Small intestine (tissue), 7 donors: ENCODE measurements around the gene SRRM4. TPM values are rescaled to one million over a fixed set of nuclear protein-coding genes. Genes with fewer than 3 reads are reported as not detected.

Experiments
- DNase-seq, 2 donors: peaks; one replicate each; pipeline versions ENCODE4 v3.0.0 to v3.0.0-alpha.2; 2013
- FAIRE-seq: peaks from 2 replicates; lab custom pipeline; 2012; peaks lifted over from hg19 to GRCh38; lab: Jason Lieb, UNC
- H3K27ac ChIP-seq, 3 donors: one replicate each; pipeline ENCODE4 v1.5.1; 2013; ENCODE audit warnings: low read length in 2 of 3, mild to moderate bottlenecking in 2 of 3, control low read depth in 1 of 3, inconsistent platforms in 1 of 3, low read depth in 1 of 3, moderate library complexity in 1 of 3
- H3K27me3 ChIP-seq, 3 donors: one replicate each; pipeline ENCODE4 v1.6.1; 2013; ENCODE audit warnings: low read length in 3 of 3, inconsistent platforms in 1 of 3; ENCODE audit not compliant: control insufficient read depth in 3 of 3, insufficient read depth in 3 of 3
- H3K36me3 ChIP-seq, 3 donors: one replicate each; pipeline ENCODE4 v1.6.1; 2013; ENCODE audit warnings: low read length in 3 of 3, inconsistent platforms in 1 of 3, low read depth in 1 of 3, mild to moderate bottlenecking in 1 of 3, moderate library complexity in 1 of 3; ENCODE audit not compliant: control insufficient read depth in 3 of 3, insufficient read depth in 2 of 3
- H3K4me1 ChIP-seq, 3 donors: one replicate each; pipeline ENCODE4 v1.6.1; 2013; ENCODE audit warnings: low read length in 2 of 3, inconsistent platforms in 1 of 3, low read depth in 1 of 3, mild to moderate bottlenecking in 1 of 3, moderate library complexity in 1 of 3; ENCODE audit not compliant: control insufficient read depth in 3 of 3, insufficient read depth in 2 of 3
- H3K4me3 ChIP-seq, 3 donors: one replicate each; pipeline ENCODE4 v1.5.1; 2013; ENCODE audit warnings: low read length in 3 of 3, control low read depth in 1 of 3, inconsistent platforms in 1 of 3, low read depth in 1 of 3, mild to moderate bottlenecking in 1 of 3, moderate library complexity in 1 of 3
- H3K9me3 ChIP-seq, 2 donors: one replicate each; pipeline ENCODE4 v1.6.1; 2013; ENCODE audit warnings: low read depth in 1 of 2, low read length in 1 of 2; ENCODE audit not compliant: control insufficient read depth in 2 of 2, insufficient read depth in 1 of 2
- WGBS, 3 donors: extraction: QIAGEN DNeasy Blood & Tissue Kit; methylation state at CpG; one replicate each; pipeline ENCODE4 v1.1.7; 2013; 5-methylcytosine and 5-hydroxymethylcytosine counted together
- polyA plus RNA-seq, 4 donors: library from polyadenylated mRNA; stranded (reverse) in 3 of 4; unstranded in 1 of 4; fragments of 200-250 nt in 3 of 4; fragments of 120-200 nt in 1 of 4; gene quantifications; one replicate each; pipeline versions ENCODE4 v1.2.1 to v1.2.3, GENCODE V29; 2013
- donor health status: healthy with polysubstance abuse.
- donor health status: control.
- donor health status: control.
- donor health status: Bipolar disorder and iron deficiency.
- donor health status: healthy.

Gene SRRM4
- polyA plus RNA-seq, 4 donors: 0.15 to 0.21 TPM; not detected in 2

DNA sequence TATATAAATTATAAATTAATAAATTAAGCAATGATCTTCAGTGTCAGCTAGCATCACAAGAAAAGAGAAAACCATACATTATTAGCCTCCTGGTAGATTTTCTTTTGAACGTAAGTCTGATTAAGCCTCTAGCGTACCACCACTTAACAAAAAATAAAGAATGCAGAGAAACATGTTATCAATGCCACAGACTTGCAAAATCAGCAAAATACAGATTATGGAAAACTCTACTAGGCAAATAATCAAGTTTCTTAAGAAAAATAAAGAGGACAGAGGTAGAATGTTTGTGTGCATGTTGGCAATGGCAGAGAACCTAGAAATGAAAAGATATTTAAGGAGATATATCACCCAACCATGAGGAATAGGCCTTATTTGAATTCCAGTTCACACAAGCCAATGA is 8.4 kb upstream of the SRRM4 start:
- no peaks in the 10 kb centered on the region for H3K36me3 ChIP-seq
- 87 to 96% (median 92%) methylated on average over 2 of the region's 2 CpGs for WGBS, 3 donors
- no peaks in the 10 kb centered on the region for H3K27me3 ChIP-seq
- H3K4me3 ChIP-seq: no peak overlapping the region
- no peak for FAIRE-seq
- H3K4me1 ChIP-seq: no peaks in the 10 kb centered on the region
- H3K9me3 ChIP-seq: no peaks in the 10 kb centered on the region
- H3K27ac ChIP-seq: no peak overlapping the region
- no peak for DNase-seq

DNA sequence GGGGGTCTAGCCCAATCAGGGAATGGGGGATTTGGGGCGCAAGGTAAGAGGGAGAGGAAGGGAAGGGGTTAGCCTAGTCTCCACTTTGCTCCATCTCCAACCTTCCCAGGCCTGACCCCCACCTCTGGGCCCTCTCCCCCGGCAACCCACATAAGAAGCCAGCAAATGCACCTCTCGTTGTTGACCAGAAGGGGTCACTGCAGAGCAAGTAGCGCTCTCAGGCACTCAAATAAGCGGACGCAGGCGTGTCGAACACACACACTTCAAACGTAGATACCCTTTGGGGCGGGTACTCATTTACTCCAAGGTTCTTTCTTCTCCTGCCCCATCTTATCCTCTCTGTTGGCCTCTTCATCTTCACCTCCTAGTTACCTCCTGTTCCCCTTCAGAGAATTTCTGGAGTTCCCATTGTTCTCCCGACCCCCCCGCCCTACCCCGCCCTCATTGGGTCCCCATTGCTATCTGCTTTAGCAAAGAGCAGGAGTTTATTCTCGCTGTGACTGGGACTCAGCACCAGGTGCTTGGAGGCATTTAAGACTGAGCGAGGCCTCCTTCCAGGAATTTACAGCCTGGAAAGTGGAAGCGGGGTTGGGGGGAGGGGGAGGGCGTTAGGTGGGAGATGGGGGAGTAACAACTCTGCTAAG is 1.5 kb upstream of the SRRM4 start:
- no peak overlapping the region for H3K4me3 ChIP-seq
- H3K9me3 ChIP-seq: no peaks in the 10 kb centered on the region
- FAIRE-seq (no peak), DNase-seq (peak; percentile 44 to 60)
- H3K27me3 ChIP-seq: peaks cover 14 to 34% (median 19%) of the 10 kb centered on the region in 3 donors
- H3K27ac ChIP-seq: no peak overlapping the region
- H3K36me3 ChIP-seq: no peaks in the 10 kb centered on the region
- WGBS, 3 donors: 2 to 10% (median 6%) methylated on average over 17 of the region's 17 CpGs
- H3K4me1 ChIP-seq: no peaks in the 10 kb centered on the region

DNA sequence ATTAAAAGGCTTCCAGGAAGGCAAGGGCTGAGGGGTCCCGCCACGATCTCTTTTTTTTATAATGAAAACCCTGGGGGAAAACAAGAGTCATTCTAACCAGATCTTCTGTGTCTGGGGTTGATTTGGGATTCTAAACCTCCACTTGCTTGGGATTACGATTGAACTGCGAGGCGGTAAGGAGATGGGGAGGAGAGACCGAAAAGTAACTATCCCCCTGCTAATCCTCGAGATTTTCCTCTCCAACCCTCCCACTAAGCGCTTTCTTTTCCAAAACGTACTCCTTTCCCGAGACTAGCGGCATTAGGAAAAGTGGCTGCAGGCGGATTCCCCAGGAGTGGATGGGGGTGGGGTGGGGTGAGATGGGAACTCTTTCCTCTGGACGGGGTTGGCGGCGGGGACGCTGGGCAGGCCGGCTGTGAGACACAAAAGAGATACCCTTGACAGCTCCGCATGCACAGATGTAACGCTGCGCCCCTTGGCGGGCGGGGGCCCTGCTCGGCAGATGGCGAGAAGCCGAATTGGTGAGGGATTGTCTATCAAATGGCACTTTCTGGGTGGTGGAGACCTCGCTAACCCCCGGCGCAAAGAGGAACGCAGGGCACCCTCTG is 830 bp upstream of the SRRM4 start:
- DNase-seq (no peak), FAIRE-seq (no peak)
- Histone ChIP-seq H3K9me3 (no peaks in the 10 kb centered on the region), H3K4me1 (no peaks in the 10 kb centered on the region), H3K27ac (no peak overlapping the region), H3K27me3 (peaks cover 14 to 34% (median 19%) of the 10 kb centered on the region in 3 donors), H3K4me3 (no peak overlapping the region), H3K36me3 (no peaks in the 10 kb centered on the region)
- WGBS, 3 donors: 3 to 5% (median 4%) methylated on average over 29 of the region's 29 CpGs

DNA sequence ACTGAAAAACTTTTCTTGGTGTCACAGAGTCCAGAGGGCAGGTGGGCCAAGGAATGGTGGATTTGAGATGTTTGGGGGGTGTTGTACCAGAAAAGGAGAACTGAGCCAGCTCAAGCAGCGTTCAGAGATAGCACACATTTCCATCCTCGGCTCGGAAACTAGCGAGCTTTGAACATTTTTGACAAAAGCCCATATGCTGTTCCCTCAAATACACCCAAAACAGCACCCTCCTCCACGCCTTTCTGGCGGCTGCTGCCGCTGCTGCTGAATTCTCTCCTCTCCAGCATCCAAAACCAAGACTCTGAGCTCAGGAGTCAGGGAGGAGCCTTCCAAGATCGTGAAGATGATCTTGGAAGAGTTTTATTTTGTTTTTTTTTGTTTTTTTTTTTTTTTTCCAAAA is 961 bp downstream of the SRRM4 start:
- DNase-seq: no peak
- 12 to 23% (median 13%) methylated on average over 8 of the region's 8 CpGs for WGBS, 3 donors
- no peaks in the 10 kb centered on the region for H3K4me1 ChIP-seq
- H3K27me3 ChIP-seq: peaks cover 14 to 34% (median 19%) of the 10 kb centered on the region in 3 donors
- H3K9me3 ChIP-seq: no peaks in the 10 kb centered on the region
- no peak overlapping the region for H3K27ac ChIP-seq
- no peak for FAIRE-seq
- no peaks in the 10 kb centered on the region for H3K36me3 ChIP-seq
- peak overlapping the region in 1 of 3 donors; percentile 22 for H3K4me3 ChIP-seq

DNA sequence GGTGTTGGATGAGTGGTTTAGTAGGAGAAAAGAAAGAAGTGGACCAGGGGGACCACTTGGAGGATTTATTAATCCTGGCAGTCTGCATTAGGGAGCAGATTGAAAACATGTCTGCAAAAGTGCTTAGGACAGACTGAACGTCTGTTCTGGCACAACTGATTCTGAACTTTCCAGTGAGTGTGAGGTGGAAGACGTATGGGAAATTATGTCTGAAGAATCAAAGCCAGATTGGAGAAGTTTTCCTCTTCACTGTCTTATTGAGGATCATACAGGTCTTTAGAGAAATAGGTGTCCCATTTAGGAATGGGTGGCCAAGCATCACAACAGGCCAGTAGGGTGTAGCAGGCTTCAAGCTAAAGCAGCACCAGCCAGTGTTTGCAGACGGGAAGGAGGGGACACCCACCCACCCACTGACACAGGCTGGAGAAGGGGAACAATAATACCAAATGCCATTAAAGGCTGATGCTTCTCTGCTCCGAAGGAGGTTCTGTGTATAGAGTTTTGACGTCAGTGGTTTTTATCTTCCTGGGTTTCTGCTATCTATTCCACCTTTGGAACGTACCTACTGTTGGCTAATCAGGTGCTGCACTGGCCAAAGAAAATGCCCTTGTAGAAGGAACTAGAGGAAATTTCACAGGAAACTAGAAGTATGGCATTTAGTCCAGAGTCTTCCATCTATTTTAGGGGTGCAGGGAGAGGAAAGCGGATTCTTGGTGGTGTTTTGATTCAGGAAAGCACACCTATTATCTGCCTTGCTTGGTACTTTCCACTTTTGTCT is 1.8 kb downstream of the SRRM4 start:
- Histone ChIP-seq H3K36me3 (no peaks in the 10 kb centered on the region), H3K4me1 (no peaks in the 10 kb centered on the region), H3K9me3 (no peaks in the 10 kb centered on the region), H3K4me3 (no peak overlapping the region), H3K27ac (no peak overlapping the region), H3K27me3 (peaks cover 14 to 34% (median 18%) of the 10 kb centered on the region in 3 donors)
- WGBS, 3 donors: 38 to 51% (median 43%) methylated on average over 7 of the region's 7 CpGs
- FAIRE-seq (no peak), DNase-seq (no peak)

DNA sequence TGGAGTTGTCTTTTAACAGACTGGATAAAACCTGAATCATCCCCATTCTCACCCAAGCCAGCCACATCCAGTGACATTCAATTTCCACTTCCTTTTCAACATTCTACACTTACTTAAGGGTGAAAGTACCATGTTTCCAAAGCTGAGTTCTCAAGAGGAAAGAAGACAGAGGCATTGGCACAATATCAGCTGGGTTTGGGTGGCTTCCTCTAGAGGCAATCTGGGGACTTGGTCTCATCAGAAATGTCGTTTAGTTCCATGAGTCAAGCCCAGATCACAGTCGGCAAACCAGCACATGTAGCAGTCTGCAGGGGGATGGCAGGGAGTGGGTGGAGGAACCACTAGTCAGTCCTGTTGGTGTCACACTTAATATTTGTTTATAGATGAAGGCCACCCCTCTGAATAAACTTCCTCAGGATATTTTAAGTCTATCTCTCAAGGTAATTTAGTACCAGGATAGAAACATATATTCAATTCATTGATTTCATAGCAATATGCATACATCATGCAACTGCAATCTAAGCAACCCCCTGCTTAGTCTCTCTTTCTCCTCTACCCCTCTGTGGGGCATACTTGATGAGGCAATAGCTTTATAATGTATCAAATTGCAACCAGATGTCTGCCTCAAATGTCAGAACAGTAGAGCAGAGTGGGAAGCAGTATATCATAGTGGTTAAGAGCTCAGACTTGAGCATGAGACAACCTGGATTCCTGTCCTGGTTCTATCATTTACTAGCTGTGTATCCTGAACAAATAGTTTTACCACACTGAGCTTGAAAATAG is 3.0 kb downstream of the SRRM4 start:
- WGBS, 3 donors: 39 to 50% (median 44%) methylated on average over 2 of the region's 2 CpGs
- Histone ChIP-seq H3K36me3 (no peaks in the 10 kb centered on the region), H3K9me3 (no peaks in the 10 kb centered on the region), H3K4me3 (no peak overlapping the region), H3K27me3 (peaks cover 14 to 34% (median 17%) of the 10 kb centered on the region in 3 donors), H3K4me1 (no peaks in the 10 kb centered on the region), H3K27ac (no peak overlapping the region)
- FAIRE-seq (no peak), DNase-seq (no peak)

DNA sequence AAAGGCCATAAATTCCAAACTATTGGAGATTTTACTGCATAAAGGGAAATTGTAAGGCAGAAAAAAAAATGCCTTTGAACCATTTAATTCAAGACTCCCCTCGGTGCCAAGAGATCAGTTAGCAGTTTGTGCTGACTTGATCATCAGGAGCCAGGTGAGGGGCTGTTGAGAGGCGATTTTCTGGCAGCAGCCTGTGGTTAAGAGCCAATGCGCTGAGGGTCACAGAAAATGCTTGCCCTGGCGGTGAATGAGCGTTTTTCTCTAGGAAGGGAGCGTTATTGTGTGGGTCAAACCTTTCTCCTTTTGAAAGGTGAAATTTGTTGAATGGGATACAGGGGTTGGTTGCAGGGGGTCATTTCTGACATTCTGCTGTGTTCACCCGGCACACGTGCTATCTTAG is 4.7 kb downstream of the SRRM4 start:
- Histone ChIP-seq H3K9me3 (no peaks in the 10 kb centered on the region), H3K36me3 (no peaks in the 10 kb centered on the region), H3K27ac (no peak overlapping the region), H3K4me3 (no peak overlapping the region), H3K4me1 (no peaks in the 10 kb centered on the region), H3K27me3 (peaks cover 8 to 24% (median 12%) of the 10 kb centered on the region in 3 donors)
- no peak for DNase-seq
- 37 to 40% (median 39%) methylated on average over 8 of the region's 8 CpGs for WGBS, 3 donors
- FAIRE-seq: no peak

DNA sequence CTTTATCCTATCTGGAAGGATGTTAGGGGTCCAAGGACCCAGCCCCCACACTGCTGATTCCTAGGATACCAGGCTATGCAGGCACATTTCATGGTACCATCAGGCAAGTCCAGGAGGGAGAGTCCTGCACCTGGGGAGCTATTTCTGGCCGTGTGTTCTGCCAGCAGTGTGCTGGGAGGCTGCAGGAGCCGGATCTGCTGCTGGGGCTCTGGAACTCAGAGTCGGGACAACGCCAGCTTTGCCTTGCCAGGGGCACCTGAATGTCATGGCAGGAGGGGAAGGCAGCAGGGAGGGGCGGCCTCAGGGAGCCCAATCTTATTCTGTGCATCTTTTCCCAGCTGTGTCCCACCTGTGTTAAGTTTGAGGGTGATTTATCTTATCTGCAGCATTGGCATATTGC is 17.8 kb downstream of the SRRM4 start:
- Histone ChIP-seq H3K4me3 (no peak overlapping the region), H3K9me3 (no peaks in the 10 kb centered on the region), H3K27me3 (no peaks in the 10 kb centered on the region), H3K36me3 (no peaks in the 10 kb centered on the region), H3K4me1 (no peaks in the 10 kb centered on the region), H3K27ac (no peak overlapping the region)
- FAIRE-seq (no peak), DNase-seq (no peak)
- WGBS, 3 donors: 42 to 54% (median 47%) methylated on average over 5 of the region's 5 CpGs
